ENCODE results near the gene KRT10.

DNA sequence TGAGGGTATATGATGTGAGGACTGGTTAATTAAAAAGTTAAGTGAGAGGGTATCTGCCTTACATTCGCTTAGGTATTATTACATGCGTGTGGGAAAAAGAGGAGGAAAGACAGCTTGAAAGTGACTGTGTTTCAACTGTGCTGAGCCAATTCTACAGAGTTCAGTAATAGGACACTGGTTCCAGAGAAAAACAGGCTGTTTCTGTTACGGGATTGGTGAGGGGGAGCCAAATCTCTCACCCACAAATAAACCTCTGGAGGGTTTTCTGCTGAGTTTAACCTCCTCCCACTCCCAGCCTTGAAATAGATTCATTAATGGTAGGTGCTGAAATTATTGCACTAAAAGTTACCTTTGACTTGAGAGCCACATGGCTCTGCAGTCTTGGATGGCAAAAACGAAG is 46.5 kb downstream of the KRT10 start:
- TF ChIP-seq SREBF2 (IDR thresholded peaks at IDR 0.05) (no peak), HDAC2 (IDR thresholded peaks at IDR 0.05) (no peak)
- TF ChIP-seq, protein P1, sequence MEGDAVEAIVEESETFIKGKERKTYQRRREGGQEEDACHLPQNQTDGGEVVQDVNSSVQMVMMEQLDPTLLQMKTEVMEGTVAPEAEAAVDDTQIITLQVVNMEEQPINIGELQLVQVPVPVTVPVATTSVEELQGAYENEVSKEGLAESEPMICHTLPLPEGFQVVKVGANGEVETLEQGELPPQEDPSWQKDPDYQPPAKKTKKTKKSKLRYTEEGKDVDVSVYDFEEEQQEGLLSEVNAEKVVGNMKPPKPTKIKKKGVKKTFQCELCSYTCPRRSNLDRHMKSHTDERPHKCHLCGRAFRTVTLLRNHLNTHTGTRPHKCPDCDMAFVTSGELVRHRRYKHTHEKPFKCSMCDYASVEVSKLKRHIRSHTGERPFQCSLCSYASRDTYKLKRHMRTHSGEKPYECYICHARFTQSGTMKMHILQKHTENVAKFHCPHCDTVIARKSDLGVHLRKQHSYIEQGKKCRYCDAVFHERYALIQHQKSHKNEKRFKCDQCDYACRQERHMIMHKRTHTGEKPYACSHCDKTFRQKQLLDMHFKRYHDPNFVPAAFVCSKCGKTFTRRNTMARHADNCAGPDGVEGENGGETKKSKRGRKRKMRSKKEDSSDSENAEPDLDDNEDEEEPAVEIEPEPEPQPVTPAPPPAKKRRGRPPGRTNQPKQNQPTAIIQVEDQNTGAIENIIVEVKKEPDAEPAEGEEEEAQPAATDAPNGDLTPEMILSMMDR (IDR thresholded peaks at IDR 0.05), result no peak
